GM23338 (cell line): ENCODE data around the gene RNLS. TPM values are rescaled to one million over a fixed set of nuclear protein-coding genes. Genes with fewer than 3 reads are reported as not detected.

Experiments
- ATAC-seq: fragments of 200-7000 bp; cut with Tn5 transposase; 3 replicates; pipeline ENCODE4 v1.9.1; 2020
- DNase-seq: peaks from one replicate; pipeline ENCODE4 v3.0.0-alpha.2; 2015; ENCODE audit warnings: low spot score
- H2AFZ ChIP-seq: fragments of 200-600 bp; sonication (generic); 2 replicates; pipeline ENCODE4 v1.8.0; 2016; ENCODE audit warnings: antibody characterized with exemption, mild to moderate bottlenecking, moderate library complexity
- H3F3A ChIP-seq: fragments of 200-600 bp; sonication (generic); replicated peaks from 2 replicates; pipeline ENCODE4 v1.8.0; 2017; ENCODE audit warnings: antibody characterized with exemption, mixed run types, low read depth
- H3K27ac ChIP-seq: fragments of 200-600 bp; sonication (generic); 2 replicates; pipeline ENCODE4 v1.6.1; 2016; ENCODE audit warnings: low read depth
- H3K27me3 ChIP-seq: fragments of 200-600 bp; sonication (generic); 2 replicates; pipeline ENCODE4 v1.8.0; 2016; ENCODE audit warnings: mild to moderate bottlenecking, mixed run types, moderate library complexity; ENCODE audit not compliant: insufficient read depth
- H3K36me3 ChIP-seq: fragments of 200-600 bp; sonication (generic); 2 replicates; pipeline ENCODE4 v1.8.0; 2016; ENCODE audit warnings: mild to moderate bottlenecking; ENCODE audit not compliant: insufficient read depth
- H3K4me1 ChIP-seq: fragments of 200-600 bp; sonication (generic); 2 replicates; pipeline ENCODE4 v1.8.0; 2016; ENCODE audit warnings: mild to moderate bottlenecking, moderate library complexity; ENCODE audit not compliant: insufficient read depth
- H3K4me2 ChIP-seq: fragments of 200-600 bp; sonication (generic); 2 replicates; pipeline ENCODE4 v1.7.1; 2017; ENCODE audit warnings: mixed run types
- H3K4me3 ChIP-seq: fragments of 200-600 bp; sonication (generic); 2 replicates; pipeline ENCODE4 v1.6.1; 2016; ENCODE audit warnings: mixed run types
- H3K79me2 ChIP-seq: fragments of 200-600 bp; sonication (generic); replicated peaks from 2 replicates; pipeline ENCODE4 v1.8.0; 2017; ENCODE audit warnings: mild to moderate bottlenecking; ENCODE audit not compliant: insufficient read depth
- H3K9me2 ChIP-seq: fragments of 200-600 bp; sonication (generic); 2 replicates; pipeline ENCODE4 v1.8.0; 2017; ENCODE audit not compliant: insufficient read depth
- H4K20me1 ChIP-seq: fragments of 200-600 bp; sonication (generic); replicated peaks from 2 replicates; pipeline ENCODE4 v1.8.0; 2017; ENCODE audit warnings: mild to moderate bottlenecking; ENCODE audit not compliant: insufficient read depth
- H3K27ac Mint-ChIP-seq: 2 replicates; pipeline ENCODE4 v1.8.0; 2020; ENCODE audit warnings: inconsistent platforms, mild to moderate bottlenecking, moderate library complexity, mixed read lengths
- H3K27me3 Mint-ChIP-seq: 3 replicates; pipeline ENCODE4 v1.8.0; 2022; ENCODE audit warnings: low read depth, mild to moderate bottlenecking, moderate library complexity, mixed read lengths, inconsistent platforms; ENCODE audit not compliant: insufficient read depth, poor library complexity
- H3K36me3 Mint-ChIP-seq: 3 replicates; pipeline ENCODE4 v1.8.0; 2021; ENCODE audit warnings: low read depth, mild to moderate bottlenecking, inconsistent platforms, moderate library complexity, mixed read lengths
- H3K4me1 Mint-ChIP-seq: 3 replicates; pipeline ENCODE4 v1.8.0; 2020; ENCODE audit warnings: mild to moderate bottlenecking, inconsistent platforms, mixed read lengths
- H3K4me3 Mint-ChIP-seq: 3 replicates; pipeline ENCODE4 v1.8.0; 2021; ENCODE audit warnings: moderate library complexity, mild to moderate bottlenecking, inconsistent platforms, mixed read lengths
- H3K9me3 Mint-ChIP-seq: 3 replicates; pipeline ENCODE4 v1.8.0; 2020; ENCODE audit warnings: moderate library complexity, mild to moderate bottlenecking, inconsistent platforms, mixed read lengths
- CREB1 ChIP-seq: fragments of 250-450 bp; sonication (Bioruptor Pico); IDR thresholded peaks from 2 replicates; pipeline ENCODE4 v1.5.0; 2020; ENCODE audit warnings: low read depth, mild to moderate bottlenecking, moderate library complexity
- EZH2 ChIP-seq: fragments of 200-600 bp; sonication (generic); IDR thresholded peaks from one replicate; pipeline ENCODE4 v1.8.0; 2017; ENCODE audit warnings: antibody characterized with exemption, mild to moderate bottlenecking, low read depth; ENCODE audit not compliant: unreplicated experiment
- EZH2phosphoT487 ChIP-seq: fragments of 200-600 bp; sonication (generic); IDR thresholded peaks from one replicate; pipeline ENCODE4 v1.8.1; 2018; ENCODE audit warnings: antibody characterized with exemption; ENCODE audit not compliant: unreplicated experiment
- JUNB ChIP-seq: IDR thresholded peaks from one replicate; pipeline ENCODE4 v1.6.1; 2016; ENCODE audit warnings: antibody characterized with exemption; ENCODE audit not compliant: unreplicated experiment
- NANOG ChIP-seq: IDR thresholded peaks from 2 replicates; pipeline ENCODE4 v1.6.1; 2016; ENCODE audit warnings: antibody characterized with exemption, borderline replicate concordance
- POLR2AphosphoS5 ChIP-seq: IDR thresholded peaks from 2 replicates; pipeline ENCODE4 v1.6.1; 2016; ENCODE audit warnings: antibody characterized with exemption, low read depth
- STAT1 ChIP-seq: IDR thresholded peaks from one replicate; pipeline ENCODE4 v1.6.1; 2016; ENCODE audit warnings: antibody characterized with exemption; ENCODE audit not compliant: unreplicated experiment
- ZNF114 ChIP-seq: fragments of 250-450 bp; sonication (Bioruptor Pico); IDR thresholded peaks from 2 replicates; pipeline ENCODE4 v1.5.0; 2020; ENCODE audit warnings: mild to moderate bottlenecking, moderate library complexity
- ZNF331 ChIP-seq: fragments of 250-450 bp; sonication (Bioruptor Pico); IDR thresholded peaks from 2 replicates; pipeline ENCODE4 v1.5.0; 2020; ENCODE audit warnings: low read depth, mild to moderate bottlenecking, moderate library complexity
- polyA plus RNA-seq: library from polyadenylated mRNA; unstranded; fragments of >200 nt; fragmentation: Nextera tagmentation; extraction: Ambion mirVana; gene quantifications from 2 replicates; pipeline ENCODE4 v1.2.1, GENCODE V29; 2016
- total RNA-seq: library from RNA; depleted of rRNA; stranded (reverse); fragments of >200 nt; shearing (Covaris generic); gene quantifications from 2 replicates; pipeline ENCODE4 v1.2.3, GENCODE V29; 2014
- TF ChIP-seq, protein P1 (sequence below): IDR thresholded peaks from one replicate; pipeline ENCODE4 v1.6.1; 2018; ENCODE audit warnings: antibody characterized with exemption; ENCODE audit not compliant: unreplicated experiment
- TF ChIP-seq, protein P2 (sequence below), 2 experiments: fragments of 200-600 bp in 1 of 2; sonication (generic) in 1 of 2; conservative IDR thresholded peaks; 2 replicates each; pipeline versions ENCODE4 v1.5.1 to v1.6.1; 2016 to 2017; ENCODE audit warnings: antibody characterized with exemption in 2 of 2, low read depth in 2 of 2, mild to moderate bottlenecking in 2 of 2, moderate library complexity in 1 of 2
- TF ChIP-seq, protein P3 (sequence below): fragments of 250-450 bp; sonication (Bioruptor Pico); IDR thresholded peaks from 2 replicates; pipeline ENCODE4 v1.5.0; 2020; ENCODE audit warnings: mild to moderate bottlenecking, moderate library complexity
- TF ChIP-seq, protein P4 (sequence below): IDR thresholded peaks from 2 replicates; pipeline ENCODE4 v1.6.1; 2016; ENCODE audit warnings: antibody characterized with exemption

The RNLS gene
- total and polyA plus RNA-seq, 2 experiments from 2014 or later = 8.8 to 15.2 TPM

DNA sequence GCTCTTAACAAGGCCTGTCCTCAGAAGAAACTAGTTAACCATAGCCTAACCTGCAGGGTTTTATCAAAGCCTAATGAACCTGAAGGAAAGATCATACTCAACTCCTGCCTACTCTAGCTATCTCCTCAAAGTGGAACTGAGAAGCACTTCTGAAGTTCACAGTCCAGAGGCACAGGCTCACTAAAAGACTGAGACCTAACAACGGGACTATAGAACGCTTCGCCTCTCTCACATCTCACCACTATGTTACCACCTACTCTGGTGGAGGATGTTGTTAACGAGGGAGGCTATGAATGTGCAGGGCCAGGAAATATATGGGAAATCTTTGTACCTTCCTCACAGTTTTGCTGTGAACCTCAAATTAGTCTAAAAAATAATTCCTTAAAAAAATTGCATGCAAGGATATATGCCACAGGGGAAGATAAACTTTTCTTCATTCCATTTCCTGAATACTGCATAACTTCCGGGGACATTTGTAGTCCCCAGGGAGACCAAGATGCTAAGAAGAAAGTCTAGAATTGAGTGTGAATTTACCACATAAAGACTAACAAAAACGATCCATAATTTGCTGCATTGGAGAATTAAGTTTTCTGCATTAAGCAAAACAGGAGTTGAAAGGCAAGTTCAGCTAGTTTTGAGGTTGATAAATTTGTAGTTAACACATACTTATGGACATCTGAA is 25.1 kb upstream of the RNLS start:
- Histone ChIP-seq H3K79me2 (no peaks in the 10 kb centered on the region), H3F3A (no peaks in the 10 kb centered on the region), H4K20me1 (no peaks in the 10 kb centered on the region), H3K4me2 (no peak overlapping the region), H3K27me3 (no peaks in the 10 kb centered on the region), H3K36me3 (no peaks in the 10 kb centered on the region), H3K4me1 (no peaks in the 10 kb centered on the region), H3K4me3 (no peak overlapping the region), H3K9me2 (no peaks in the 10 kb centered on the region), H2AFZ (0 out of 2 replicates have a peak overlapping the region, but pooled peaks have one; percentile 38), H3K27ac (no peak overlapping the region)
- ATAC-seq (no peak), DNase-seq (no peak)
- no peaks in the 10 kb centered on the region for H3K27me3 Mint-ChIP-seq
- no peak overlapping the region for H3K27ac Mint-ChIP-seq
- no peak overlapping the region for H3K4me3 Mint-ChIP-seq
- no peaks in the 10 kb centered on the region for H3K36me3 Mint-ChIP-seq
- H3K4me1 Mint-ChIP-seq = no peaks in the 10 kb centered on the region
- no peaks in the 10 kb centered on the region for H3K9me3 Mint-ChIP-seq
- TF ChIP-seq, protein P1, sequence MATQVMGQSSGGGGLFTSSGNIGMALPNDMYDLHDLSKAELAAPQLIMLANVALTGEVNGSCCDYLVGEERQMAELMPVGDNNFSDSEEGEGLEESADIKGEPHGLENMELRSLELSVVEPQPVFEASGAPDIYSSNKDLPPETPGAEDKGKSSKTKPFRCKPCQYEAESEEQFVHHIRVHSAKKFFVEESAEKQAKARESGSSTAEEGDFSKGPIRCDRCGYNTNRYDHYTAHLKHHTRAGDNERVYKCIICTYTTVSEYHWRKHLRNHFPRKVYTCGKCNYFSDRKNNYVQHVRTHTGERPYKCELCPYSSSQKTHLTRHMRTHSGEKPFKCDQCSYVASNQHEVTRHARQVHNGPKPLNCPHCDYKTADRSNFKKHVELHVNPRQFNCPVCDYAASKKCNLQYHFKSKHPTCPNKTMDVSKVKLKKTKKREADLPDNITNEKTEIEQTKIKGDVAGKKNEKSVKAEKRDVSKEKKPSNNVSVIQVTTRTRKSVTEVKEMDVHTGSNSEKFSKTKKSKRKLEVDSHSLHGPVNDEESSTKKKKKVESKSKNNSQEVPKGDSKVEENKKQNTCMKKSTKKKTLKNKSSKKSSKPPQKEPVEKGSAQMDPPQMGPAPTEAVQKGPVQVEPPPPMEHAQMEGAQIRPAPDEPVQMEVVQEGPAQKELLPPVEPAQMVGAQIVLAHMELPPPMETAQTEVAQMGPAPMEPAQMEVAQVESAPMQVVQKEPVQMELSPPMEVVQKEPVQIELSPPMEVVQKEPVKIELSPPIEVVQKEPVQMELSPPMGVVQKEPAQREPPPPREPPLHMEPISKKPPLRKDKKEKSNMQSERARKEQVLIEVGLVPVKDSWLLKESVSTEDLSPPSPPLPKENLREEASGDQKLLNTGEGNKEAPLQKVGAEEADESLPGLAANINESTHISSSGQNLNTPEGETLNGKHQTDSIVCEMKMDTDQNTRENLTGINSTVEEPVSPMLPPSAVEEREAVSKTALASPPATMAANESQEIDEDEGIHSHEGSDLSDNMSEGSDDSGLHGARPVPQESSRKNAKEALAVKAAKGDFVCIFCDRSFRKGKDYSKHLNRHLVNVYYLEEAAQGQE = no peak
- no peak for TF ChIP-seq CREB1
- TF ChIP-seq, protein P2, sequence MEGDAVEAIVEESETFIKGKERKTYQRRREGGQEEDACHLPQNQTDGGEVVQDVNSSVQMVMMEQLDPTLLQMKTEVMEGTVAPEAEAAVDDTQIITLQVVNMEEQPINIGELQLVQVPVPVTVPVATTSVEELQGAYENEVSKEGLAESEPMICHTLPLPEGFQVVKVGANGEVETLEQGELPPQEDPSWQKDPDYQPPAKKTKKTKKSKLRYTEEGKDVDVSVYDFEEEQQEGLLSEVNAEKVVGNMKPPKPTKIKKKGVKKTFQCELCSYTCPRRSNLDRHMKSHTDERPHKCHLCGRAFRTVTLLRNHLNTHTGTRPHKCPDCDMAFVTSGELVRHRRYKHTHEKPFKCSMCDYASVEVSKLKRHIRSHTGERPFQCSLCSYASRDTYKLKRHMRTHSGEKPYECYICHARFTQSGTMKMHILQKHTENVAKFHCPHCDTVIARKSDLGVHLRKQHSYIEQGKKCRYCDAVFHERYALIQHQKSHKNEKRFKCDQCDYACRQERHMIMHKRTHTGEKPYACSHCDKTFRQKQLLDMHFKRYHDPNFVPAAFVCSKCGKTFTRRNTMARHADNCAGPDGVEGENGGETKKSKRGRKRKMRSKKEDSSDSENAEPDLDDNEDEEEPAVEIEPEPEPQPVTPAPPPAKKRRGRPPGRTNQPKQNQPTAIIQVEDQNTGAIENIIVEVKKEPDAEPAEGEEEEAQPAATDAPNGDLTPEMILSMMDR (conservative IDR thresholded peaks at IDR 0.05; ENCODE audit: low read depth in 2 of 2) = no peak
- no peak for TF ChIP-seq EZH2phosphoT487
- TF ChIP-seq NANOG = no peak
- no peak for TF ChIP-seq ZNF331
- no peak for TF ChIP-seq STAT1
- no peak for TF ChIP-seq ZNF114
- TF ChIP-seq, protein P3, sequence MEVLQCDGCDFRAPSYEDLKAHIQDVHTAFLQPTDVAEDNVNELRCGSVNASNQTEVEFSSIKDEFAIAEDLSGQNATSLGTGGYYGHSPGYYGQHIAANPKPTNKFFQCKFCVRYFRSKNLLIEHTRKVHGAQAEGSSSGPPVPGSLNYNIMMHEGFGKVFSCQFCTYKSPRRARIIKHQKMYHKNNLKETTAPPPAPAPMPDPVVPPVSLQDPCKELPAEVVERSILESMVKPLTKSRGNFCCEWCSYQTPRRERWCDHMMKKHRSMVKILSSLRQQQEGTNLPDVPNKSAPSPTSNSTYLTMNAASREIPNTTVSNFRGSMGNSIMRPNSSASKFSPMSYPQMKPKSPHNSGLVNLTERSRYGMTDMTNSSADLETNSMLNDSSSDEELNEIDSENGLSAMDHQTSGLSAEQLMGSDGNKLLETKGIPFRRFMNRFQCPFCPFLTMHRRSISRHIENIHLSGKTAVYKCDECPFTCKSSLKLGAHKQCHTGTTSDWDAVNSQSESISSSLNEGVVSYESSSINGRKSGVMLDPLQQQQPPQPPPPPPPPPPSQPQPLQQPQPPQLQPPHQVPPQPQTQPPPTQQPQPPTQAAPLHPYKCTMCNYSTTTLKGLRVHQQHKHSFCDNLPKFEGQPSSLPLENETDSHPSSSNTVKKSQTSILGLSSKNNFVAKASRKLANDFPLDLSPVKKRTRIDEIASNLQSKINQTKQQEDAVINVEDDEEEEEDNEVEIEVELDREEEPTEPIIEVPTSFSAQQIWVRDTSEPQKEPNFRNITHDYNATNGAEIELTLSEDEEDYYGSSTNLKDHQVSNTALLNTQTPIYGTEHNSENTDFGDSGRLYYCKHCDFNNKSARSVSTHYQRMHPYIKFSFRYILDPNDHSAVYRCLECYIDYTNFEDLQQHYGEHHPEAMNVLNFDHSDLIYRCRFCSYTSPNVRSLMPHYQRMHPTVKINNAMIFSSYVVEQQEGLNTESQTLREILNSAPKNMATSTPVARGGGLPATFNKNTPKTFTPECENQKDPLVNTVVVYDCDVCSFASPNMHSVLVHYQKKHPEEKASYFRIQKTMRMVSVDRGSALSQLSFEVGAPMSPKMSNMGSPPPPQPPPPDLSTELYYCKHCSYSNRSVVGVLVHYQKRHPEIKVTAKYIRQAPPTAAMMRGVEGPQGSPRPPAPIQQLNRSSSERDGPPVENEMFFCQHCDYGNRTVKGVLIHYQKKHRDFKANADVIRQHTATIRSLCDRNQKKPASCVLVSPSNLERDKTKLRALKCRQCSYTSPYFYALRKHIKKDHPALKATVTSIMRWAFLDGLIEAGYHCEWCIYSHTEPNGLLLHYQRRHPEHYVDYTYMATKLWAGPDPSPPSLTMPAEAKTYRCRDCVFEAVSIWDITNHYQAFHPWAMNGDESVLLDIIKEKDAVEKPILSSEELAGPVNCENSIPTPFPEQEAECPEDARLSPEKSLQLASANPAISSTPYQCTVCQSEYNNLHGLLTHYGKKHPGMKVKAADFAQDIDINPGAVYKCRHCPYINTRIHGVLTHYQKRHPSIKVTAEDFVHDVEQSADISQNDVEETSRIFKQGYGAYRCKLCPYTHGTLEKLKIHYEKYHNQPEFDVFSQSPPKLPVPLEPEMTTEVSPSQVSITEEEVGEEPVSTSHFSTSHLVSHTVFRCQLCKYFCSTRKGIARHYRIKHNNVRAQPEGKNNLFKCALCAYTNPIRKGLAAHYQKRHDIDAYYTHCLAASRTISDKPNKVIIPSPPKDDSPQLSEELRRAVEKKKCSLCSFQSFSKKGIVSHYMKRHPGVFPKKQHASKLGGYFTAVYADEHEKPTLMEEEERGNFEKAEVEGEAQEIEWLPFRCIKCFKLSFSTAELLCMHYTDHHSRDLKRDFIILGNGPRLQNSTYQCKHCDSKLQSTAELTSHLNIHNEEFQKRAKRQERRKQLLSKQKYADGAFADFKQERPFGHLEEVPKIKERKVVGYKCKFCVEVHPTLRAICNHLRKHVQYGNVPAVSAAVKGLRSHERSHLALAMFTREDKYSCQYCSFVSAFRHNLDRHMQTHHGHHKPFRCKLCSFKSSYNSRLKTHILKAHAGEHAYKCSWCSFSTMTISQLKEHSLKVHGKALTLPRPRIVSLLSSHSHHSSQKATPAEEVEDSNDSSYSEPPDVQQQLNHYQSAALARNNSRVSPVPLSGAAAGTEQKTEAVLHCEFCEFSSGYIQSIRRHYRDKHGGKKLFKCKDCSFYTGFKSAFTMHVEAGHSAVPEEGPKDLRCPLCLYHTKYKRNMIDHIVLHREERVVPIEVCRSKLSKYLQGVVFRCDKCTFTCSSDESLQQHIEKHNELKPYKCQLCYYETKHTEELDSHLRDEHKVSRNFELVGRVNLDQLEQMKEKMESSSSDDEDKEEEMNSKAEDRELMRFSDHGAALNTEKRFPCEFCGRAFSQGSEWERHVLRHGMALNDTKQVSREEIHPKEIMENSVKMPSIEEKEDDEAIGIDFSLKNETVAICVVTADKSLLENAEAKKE (CRISPR knock-in tag) = no peak
- no peak for TF ChIP-seq JUNB
- no peak for TF ChIP-seq EZH2
- TF ChIP-seq, protein P4, sequence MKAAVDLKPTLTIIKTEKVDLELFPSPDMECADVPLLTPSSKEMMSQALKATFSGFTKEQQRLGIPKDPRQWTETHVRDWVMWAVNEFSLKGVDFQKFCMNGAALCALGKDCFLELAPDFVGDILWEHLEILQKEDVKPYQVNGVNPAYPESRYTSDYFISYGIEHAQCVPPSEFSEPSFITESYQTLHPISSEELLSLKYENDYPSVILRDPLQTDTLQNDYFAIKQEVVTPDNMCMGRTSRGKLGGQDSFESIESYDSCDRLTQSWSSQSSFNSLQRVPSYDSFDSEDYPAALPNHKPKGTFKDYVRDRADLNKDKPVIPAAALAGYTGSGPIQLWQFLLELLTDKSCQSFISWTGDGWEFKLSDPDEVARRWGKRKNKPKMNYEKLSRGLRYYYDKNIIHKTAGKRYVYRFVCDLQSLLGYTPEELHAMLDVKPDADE = no peak
- no peak for TF ChIP-seq POLR2AphosphoS5
